HepG2 (cell line): ENCODE data around the gene SARNP. TPM values are rescaled to one million over a fixed set of nuclear protein-coding genes. Genes with fewer than 3 reads are reported as not detected.
A peak's percentile ranks its signal among the peaks of the same experiment; 100 is the strongest.

Experiments
- FOXA1 ChIP-seq, 2 experiments: fragments of 450-650 bp in 1 of 2; sonication (generic) in 1 of 2; formaldehyde crosslinking in 1 of 2; IDR thresholded peaks; 2 replicates each; pipeline versions ENCODE4 v1.4.0 to v1.6.1; 2016 to 2020; ENCODE audit warnings: missing genetic modification reagents in 1 of 2
- HNRNPLL ChIP-seq: fragments of 200-400 bp; formaldehyde crosslinking; IDR thresholded peaks from 2 replicates; pipeline ENCODE4 v1.6.1; 2017; ENCODE audit warnings: mild to moderate bottlenecking, low read depth, low read length; ENCODE audit not compliant: poor library complexity, severe bottlenecking
- HNRNPUL1 ChIP-seq: fragments of 200-400 bp; formaldehyde crosslinking; IDR thresholded peaks from 2 replicates; pipeline ENCODE4 v1.6.1; 2017; ENCODE audit warnings: low read depth, mild to moderate bottlenecking, low read length, moderate library complexity
- MATR3 ChIP-seq: sonication (generic); formaldehyde crosslinking; IDR thresholded peaks from 2 replicates; pipeline ENCODE4 v1.4.0; 2020; ENCODE audit warnings: missing genetic modification reagents
- MLLT10 ChIP-seq: sonication (generic); formaldehyde crosslinking; IDR thresholded peaks from 2 replicates; pipeline ENCODE4 v1.4.0; 2020; ENCODE audit warnings: missing genetic modification reagents
- NFE2L1 ChIP-seq: sonication (generic); formaldehyde crosslinking; IDR thresholded peaks from 2 replicates; pipeline ENCODE4 v1.4.0; 2020; ENCODE audit warnings: missing genetic modification reagents, mild to moderate bottlenecking, borderline replicate concordance
- SUZ12 ChIP-seq: fragments of 150-350 bp; IDR thresholded peaks from 2 replicates; pipeline ENCODE4 v1.6.1; 2014; ENCODE audit warnings: low read depth, low read length
- TBP ChIP-seq: sonication (generic); formaldehyde crosslinking; IDR thresholded peaks from 2 replicates; pipeline ENCODE4 v1.5.0; 2020; ENCODE audit warnings: missing genetic modification reagents
- ZBTB21 ChIP-seq: sonication (generic); formaldehyde crosslinking; IDR thresholded peaks from 2 replicates; pipeline ENCODE4 v1.4.0; 2020; ENCODE audit warnings: missing genetic modification reagents
- ZBTB7A ChIP-seq: sonication (generic); formaldehyde crosslinking; IDR thresholded peaks from 2 replicates; pipeline ENCODE4 v1.8.0; 2022; ENCODE audit warnings: mild to moderate bottlenecking, missing genetic modification reagents
- ZC3H4 ChIP-seq: sonication (generic); formaldehyde crosslinking; IDR thresholded peaks from 2 replicates; pipeline ENCODE4 v1.4.0; 2020; ENCODE audit warnings: missing genetic modification reagents, borderline replicate concordance
- ZNF253 ChIP-seq: sonication (generic); formaldehyde crosslinking; IDR thresholded peaks from 2 replicates; pipeline ENCODE4 v1.8.0; 2022; ENCODE audit warnings: mild to moderate bottlenecking, missing genetic modification reagents, borderline replicate concordance
- ZNF446 ChIP-seq: sonication (generic); formaldehyde crosslinking; IDR thresholded peaks from 2 replicates; pipeline ENCODE4 v1.5.0; 2020; ENCODE audit warnings: mild to moderate bottlenecking, missing genetic modification reagents
- ZNF704 ChIP-seq: sonication (generic); formaldehyde crosslinking; IDR thresholded peaks from 2 replicates; pipeline ENCODE4 v1.8.1; 2023; ENCODE audit warnings: mild to moderate bottlenecking, inconsistent platforms, moderate library complexity, missing genetic modification reagents, borderline replicate concordance
- ZUFSP ChIP-seq: sonication (generic); formaldehyde crosslinking; IDR thresholded peaks from 2 replicates; pipeline ENCODE4 v1.9.0; 2021; ENCODE audit warnings: missing genetic modification reagents, mild to moderate bottlenecking, borderline replicate concordance
- ZXDC ChIP-seq: sonication (generic); formaldehyde crosslinking; IDR thresholded peaks from 2 replicates; pipeline ENCODE4 v1.5.0; 2020; ENCODE audit warnings: mild to moderate bottlenecking, missing genetic modification reagents
- polyA plus RNA-seq, 8 experiments: library from polyadenylated mRNA; depleted of rRNA in 3 of 8; stranded (reverse) in 7 of 8; unstranded in 1 of 8; fragments of >200 nt; fragmentation: Illumina TruSeq in 4 of 8; extraction: Trizol in 4 of 8; gene quantifications; 2 replicates each; pipeline versions ENCODE4 v1.2.1 to v1.2.3, GENCODE V29; 2011 to 2016; ENCODE audit warnings: low read depth in 4 of 8, missing spikeins in 1 of 8, mixed read lengths in 1 of 8; ENCODE audit not compliant: insufficient read depth in 1 of 8
- total RNA-seq, 5 experiments: library from RNA; depleted of rRNA; stranded (reverse); fragments of >200 nt; fragmentation: Illumina TruSeq; extraction: Trizol; gene quantifications; 2 replicates each; pipeline ENCODE4 v1.2.3, GENCODE V29; 2016; ENCODE audit warnings: low read depth in 1 of 5
- TF ChIP-seq, protein P1 (sequence below): sonication (generic); formaldehyde crosslinking; IDR thresholded peaks from 2 replicates; pipeline ENCODE4 v1.8.0; 2022; ENCODE audit warnings: missing genetic modification reagents, mild to moderate bottlenecking, inconsistent platforms, borderline replicate concordance
- TF ChIP-seq, protein P2 (sequence below): fragments of 450-650 bp; IDR thresholded peaks from 2 replicates; pipeline ENCODE4 v1.6.1; 2017
- TF ChIP-seq, protein P3 (sequence below): sonication (generic); formaldehyde crosslinking; IDR thresholded peaks from 2 replicates; pipeline ENCODE4 v1.4.0; 2020; ENCODE audit warnings: missing genetic modification reagents

The SARNP gene
- total and polyA plus RNA-seq, 2 of the 13 experiments (the other 11 are each of a cell fraction or from before 2014, with no cell fraction given) = 59.0 to 95.4 TPM

- TF ChIP-seq ZUFSP (CRISPR knock-in tag) (no peak), NFE2L1 (CRISPR knock-in tag) (no peak), HNRNPUL1 (no peak), TBP (CRISPR knock-in tag) (no peak), ZNF253 (CRISPR knock-in tag) (no peak), SUZ12 (no peak), ZNF446 (CRISPR knock-in tag) (no peak), ZXDC (CRISPR knock-in tag) (0 out of 2 replicates have a peak, but pooled peaks have one; percentile 10), MLLT10 (no peak), ZBTB21 (no peak), FOXA1 (IDR thresholded peaks at IDR 0.05) (no peak), FOXA1 (CRISPR knock-in tag; IDR thresholded peaks at IDR 0.05) (no peak), HNRNPLL (peak; percentile 26), ZBTB7A (CRISPR knock-in tag) (peak; percentile 34; the same call in 1 of the 2 replicates), ZC3H4 (no peak), ZNF704 (CRISPR knock-in tag) (no peak), MATR3 (no peak)
- TF ChIP-seq, protein P1, sequence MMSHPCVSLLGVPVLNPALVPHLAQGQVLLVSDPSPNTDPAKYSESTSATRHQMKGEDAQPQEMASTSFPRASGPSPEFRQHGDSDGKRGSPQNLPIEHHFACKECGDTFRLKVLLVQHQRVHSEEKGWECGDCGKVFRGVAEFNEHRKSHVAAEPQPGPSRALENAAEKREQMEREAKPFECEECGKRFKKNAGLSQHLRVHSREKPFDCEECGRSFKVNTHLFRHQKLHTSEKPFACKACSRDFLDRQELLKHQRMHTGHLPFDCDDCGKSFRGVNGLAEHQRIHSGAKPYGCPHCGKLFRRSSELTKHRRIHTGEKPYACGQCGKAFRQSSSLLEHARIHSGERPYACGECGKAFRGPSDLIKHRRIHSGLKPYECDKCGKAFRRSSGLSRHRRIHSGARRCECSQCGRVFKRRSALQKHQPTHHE = no peak
- TF ChIP-seq, protein P2, sequence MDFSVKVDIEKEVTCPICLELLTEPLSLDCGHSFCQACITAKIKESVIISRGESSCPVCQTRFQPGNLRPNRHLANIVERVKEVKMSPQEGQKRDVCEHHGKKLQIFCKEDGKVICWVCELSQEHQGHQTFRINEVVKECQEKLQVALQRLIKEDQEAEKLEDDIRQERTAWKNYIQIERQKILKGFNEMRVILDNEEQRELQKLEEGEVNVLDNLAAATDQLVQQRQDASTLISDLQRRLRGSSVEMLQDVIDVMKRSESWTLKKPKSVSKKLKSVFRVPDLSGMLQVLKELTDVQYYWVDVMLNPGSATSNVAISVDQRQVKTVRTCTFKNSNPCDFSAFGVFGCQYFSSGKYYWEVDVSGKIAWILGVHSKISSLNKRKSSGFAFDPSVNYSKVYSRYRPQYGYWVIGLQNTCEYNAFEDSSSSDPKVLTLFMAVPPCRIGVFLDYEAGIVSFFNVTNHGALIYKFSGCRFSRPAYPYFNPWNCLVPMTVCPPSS = no peak
- TF ChIP-seq, protein P3, sequence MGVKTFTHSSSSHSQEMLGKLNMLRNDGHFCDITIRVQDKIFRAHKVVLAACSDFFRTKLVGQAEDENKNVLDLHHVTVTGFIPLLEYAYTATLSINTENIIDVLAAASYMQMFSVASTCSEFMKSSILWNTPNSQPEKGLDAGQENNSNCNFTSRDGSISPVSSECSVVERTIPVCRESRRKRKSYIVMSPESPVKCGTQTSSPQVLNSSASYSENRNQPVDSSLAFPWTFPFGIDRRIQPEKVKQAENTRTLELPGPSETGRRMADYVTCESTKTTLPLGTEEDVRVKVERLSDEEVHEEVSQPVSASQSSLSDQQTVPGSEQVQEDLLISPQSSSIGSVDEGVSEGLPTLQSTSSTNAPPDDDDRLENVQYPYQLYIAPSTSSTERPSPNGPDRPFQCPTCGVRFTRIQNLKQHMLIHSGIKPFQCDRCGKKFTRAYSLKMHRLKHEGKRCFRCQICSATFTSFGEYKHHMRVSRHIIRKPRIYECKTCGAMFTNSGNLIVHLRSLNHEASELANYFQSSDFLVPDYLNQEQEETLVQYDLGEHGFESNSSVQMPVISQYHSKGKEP (CRISPR knock-in tag) = no peak
These were observed 89.2 kb downstream of the SARNP start (continued) for GRCh38 chr12:55728186-55728938.
